GM12892 (cell line): ENCODE data around the gene SMARCD3.

Experiments
- POLR2AphosphoS5 ChIP-seq: IDR thresholded peaks from 2 replicates; pipeline ENCODE4 v1.6.1; 2011; ENCODE audit warnings: low read depth, low read length, control low read depth
- TAF1 ChIP-seq: IDR thresholded peaks from 2 replicates; pipeline ENCODE4 v1.6.1; 2011; ENCODE audit warnings: low read depth, mild to moderate bottlenecking, control low read depth, low read length, borderline replicate concordance

DNA sequence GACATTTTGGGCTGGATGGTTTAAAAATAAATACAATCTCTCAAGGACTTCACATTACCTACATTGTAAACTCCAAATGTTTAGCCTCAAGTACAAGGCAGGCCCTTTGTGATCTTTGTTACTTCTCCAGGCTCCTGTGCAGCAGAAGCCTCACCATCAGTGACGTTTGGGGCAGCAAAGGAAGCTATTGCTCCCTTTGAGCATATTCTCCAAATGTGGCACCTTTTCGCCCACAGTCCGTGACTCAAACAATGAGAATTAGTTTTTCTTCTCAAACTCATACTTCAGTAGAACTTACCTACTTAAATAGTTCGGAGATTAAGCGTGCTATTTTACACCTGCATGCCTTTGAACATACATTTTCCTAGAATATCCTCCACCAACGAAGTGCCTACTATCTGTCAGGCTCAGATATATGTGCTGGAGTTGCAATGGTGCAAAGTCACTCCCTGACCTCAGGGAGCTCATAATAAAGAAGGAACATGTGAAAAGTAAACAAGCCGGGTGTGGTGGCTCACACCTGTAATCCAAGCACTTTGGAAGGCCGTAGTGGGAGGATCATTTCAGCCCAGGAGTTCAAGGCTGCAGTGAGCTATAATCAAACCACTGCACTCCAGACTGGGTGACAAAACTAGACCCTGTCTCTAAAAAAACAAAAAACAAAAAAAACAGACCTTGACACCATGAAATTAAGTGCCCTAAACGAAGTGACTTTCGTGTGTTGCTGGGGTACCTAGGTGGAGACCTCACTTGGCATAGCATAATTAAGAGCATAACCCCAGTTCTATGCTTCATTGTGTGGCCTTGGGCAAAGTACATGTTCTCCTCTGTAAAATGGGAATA lies 20.2 kb downstream of the SMARCD3 start:
- TF ChIP-seq POLR2AphosphoS5 (no peak), TAF1 (no peak)
